ENCODE measurements around the gene PBX2. TPM values are rescaled to one million over a fixed set of nuclear protein-coding genes. Genes with fewer than 3 reads are reported as not detected.
"Not testable (repeated sequence)": the region's sequence is repeated elsewhere in the genome, so short reads cannot be mapped to it uniquely, and the experiment has no call there.

The PBX2 gene
- total and polyA plus RNA-seq, 10 donors = 29.6 to 160 (median 89.9) TPM

DNA sequence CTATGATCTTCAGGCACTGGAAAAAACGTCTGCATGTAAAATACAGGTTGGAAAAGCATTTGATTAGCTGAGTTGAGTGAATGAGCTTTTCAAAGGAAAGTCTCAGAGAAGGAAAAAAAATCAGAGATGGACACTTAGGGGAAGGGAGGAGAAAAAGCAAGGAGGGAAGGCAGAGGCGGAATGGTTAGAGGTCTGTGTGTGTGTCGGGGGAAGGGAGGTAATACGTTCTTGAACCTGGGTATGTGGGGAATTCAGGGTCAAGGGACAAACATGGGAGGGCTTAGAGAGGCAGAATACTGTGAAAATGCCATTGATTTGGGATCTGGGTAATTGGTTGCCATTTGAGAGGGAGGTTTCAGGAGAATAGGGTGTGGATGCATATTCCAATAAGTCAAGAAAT, 43.3 kb downstream of the PBX2 start:
- Histone ChIP-seq H3K4me1 (peaks cover 0 to 39% (median 16%) of the 10 kb centered on the region in 6 donors), H3K27ac (no peak overlapping the region), H3K4me3 (no peak overlapping the region), H3K9me3 (no peaks in the 10 kb centered on the region), H3K36me3 (no peaks in the 10 kb centered on the region), H3K27me3 (replicated peaks in 1 of 7) (peaks cover 0 to 53% (median 39%) of the 10 kb centered on the region in 7 donors)
- intact Hi-C loops (cut with DNase I; ENCODE audit: low total_unique reads) = no loop called here
- 55 to 59% (median 57%) methylated on average over 4 of the region's 4 CpGs for whole genome bisulfite sequencing, 5 donors
- no peak for TF ChIP-seq POLR2A (IDR thresholded peaks at IDR 0.05)
- TF ChIP-seq, protein P1, sequence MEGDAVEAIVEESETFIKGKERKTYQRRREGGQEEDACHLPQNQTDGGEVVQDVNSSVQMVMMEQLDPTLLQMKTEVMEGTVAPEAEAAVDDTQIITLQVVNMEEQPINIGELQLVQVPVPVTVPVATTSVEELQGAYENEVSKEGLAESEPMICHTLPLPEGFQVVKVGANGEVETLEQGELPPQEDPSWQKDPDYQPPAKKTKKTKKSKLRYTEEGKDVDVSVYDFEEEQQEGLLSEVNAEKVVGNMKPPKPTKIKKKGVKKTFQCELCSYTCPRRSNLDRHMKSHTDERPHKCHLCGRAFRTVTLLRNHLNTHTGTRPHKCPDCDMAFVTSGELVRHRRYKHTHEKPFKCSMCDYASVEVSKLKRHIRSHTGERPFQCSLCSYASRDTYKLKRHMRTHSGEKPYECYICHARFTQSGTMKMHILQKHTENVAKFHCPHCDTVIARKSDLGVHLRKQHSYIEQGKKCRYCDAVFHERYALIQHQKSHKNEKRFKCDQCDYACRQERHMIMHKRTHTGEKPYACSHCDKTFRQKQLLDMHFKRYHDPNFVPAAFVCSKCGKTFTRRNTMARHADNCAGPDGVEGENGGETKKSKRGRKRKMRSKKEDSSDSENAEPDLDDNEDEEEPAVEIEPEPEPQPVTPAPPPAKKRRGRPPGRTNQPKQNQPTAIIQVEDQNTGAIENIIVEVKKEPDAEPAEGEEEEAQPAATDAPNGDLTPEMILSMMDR (IDR thresholded peaks at IDR 0.05 in 8 of 11, conservative IDR thresholded peaks at IDR 0.05 in 3 of 11) = no peak
- TF ChIP-seq POLR2AphosphoS5 (IDR thresholded peaks at IDR 0.05) = no peak
- DNase-seq = no peak

DNA sequence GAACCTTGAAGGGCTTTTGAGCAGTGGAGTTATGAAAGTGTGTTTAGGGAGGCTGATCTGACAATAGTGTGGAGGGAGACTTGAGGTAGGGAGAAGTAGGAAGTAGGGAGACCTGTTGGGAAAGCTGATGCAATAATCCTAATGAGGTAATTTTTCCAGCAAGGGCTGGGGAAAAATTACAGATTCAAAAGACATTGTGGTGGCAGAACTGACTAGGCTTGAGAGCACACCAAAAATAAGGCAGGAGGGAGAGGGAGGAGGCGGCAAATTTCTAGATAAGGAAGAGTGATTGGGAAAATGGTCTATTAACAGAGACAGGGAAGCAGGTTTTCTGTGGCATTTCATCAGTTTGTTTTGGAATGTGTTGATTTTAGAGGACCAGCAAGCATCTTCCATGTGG, 43.7 kb downstream of the PBX2 start:
- no peak overlapping the region for H3K27ac ChIP-seq
- WGBS, 5 donors = 81 to 92% (median 89%) methylated on average over 1 of the region's 1 CpG
- H3K36me3 ChIP-seq = no peaks in the 10 kb centered on the region
- peaks cover 0 to 49% (median 36%) of the 10 kb centered on the region in 7 donors for H3K27me3 ChIP-seq (replicated peaks in 1 of 7)
- TF ChIP-seq, protein P1 (IDR thresholded peaks at IDR 0.05 in 8 of 11, conservative IDR thresholded peaks at IDR 0.05 in 3 of 11) = no peak
- TF ChIP-seq POLR2AphosphoS5 (IDR thresholded peaks at IDR 0.05) (no peak), POLR2A (IDR thresholded peaks at IDR 0.05) (no peak)
- H3K4me1 ChIP-seq = peaks cover 0 to 35% (median 16%) of the 10 kb centered on the region in 6 donors
- intact Hi-C loops (cut with DNase I; ENCODE audit: low total_unique reads) = no loop called here
- H3K4me3 ChIP-seq = no peak overlapping the region
- no peaks in the 10 kb centered on the region for H3K9me3 ChIP-seq
- no peak for DNase-seq

DNA sequence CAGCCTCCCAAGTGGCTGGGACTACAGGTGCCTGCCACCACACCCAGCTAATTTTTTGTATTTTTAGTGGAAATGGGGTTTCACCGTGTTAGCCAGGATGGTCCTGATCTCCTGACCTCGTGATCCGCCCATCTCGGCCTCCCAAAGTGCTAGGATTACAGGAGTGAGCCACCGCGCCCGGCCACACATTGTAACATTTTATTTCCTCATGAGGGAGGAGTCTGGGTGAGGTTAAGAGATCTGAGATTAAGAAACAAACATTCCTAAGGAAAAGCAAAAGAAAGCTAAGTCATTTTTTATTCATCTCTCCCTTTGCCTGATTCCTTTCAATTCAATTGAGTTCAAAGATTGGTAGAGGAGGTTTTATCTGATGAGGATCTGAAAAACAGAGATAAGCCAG, 45.8 kb downstream of the PBX2 start:
- WGBS, 5 donors = 79 to 92% (median 87%) methylated on average over 7 of the region's 7 CpGs
- H3K9me3 ChIP-seq; H3K36me3 ChIP-seq; intact Hi-C loops (cut with DNase I; ENCODE audit: low total_unique reads); DNase-seq; H3K27ac ChIP-seq; H3K4me3 ChIP-seq: not testable (repeated sequence)
- H3K4me1 ChIP-seq = peaks cover 0 to 14% (median 7%) of the 10 kb centered on the region in 6 donors
- H3K27me3 ChIP-seq (replicated peaks in 1 of 7) = peaks cover 0 to 28% (median 16%) of the 10 kb centered on the region in 7 donors

DNA sequence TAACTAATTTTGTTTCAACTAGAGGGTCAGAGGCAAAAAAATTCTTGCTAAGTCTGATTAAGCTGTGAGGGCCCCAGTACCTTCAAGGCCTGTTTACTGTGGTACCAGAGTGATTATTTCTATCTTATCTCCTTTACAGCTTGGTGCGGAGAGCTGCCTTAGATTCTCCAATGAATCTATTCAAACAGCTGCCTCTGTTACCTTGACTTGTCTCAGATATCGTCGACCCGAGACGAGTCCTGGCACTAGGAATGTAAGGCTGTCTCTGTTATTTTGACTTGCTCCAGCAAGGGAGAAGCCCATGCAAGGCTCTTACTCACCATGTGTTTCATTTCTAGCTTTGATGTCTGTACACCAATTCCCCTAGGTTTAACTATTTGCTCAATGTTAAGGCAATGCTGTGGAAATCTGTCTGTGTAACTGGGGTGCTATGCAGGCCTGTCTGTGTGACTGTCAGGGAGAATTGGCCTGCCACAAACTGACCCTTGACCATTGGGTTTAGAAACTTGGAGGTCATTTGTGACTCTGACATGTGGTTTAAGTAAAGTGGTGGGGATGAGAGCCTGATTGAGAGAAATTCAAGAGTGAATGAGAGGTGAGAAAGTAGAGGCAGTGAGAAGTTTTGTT, 49.5 kb downstream of the PBX2 start:
- intact Hi-C loops (cut with DNase I; ENCODE audit: low total_unique reads) = no loop called here
- Histone ChIP-seq H3K27ac (no peak overlapping the region), H3K36me3 (no peaks in the 10 kb centered on the region), H3K9me3 (no peaks in the 10 kb centered on the region), H3K27me3 (replicated peaks in 1 of 7) (no peaks in the 10 kb centered on the region), H3K4me3 (no peak overlapping the region), H3K4me1 (no peaks in the 10 kb centered on the region)
- WGBS, 5 donors = 55 to 88% (median 75%) methylated on average over 5 of the region's 5 CpGs
- TF ChIP-seq, protein P1 (IDR thresholded peaks at IDR 0.05 in 8 of 11, conservative IDR thresholded peaks at IDR 0.05 in 3 of 11) = no peak
- TF ChIP-seq POLR2AphosphoS5 (IDR thresholded peaks at IDR 0.05) (no peak), POLR2A (IDR thresholded peaks at IDR 0.05) (no peak)
- DNase-seq = no peak

Measured in spleen (tissue), 11 donors.